Measurements from ENCODE around the gene RNU5D-1. TPM values are rescaled to one million over a fixed set of nuclear protein-coding genes. Genes with fewer than 3 reads are reported as not detected.

Gene RNU5D-1
- not detected in 2 replicates for total RNA-seq

GRCh38 chr1:44730741-44731512 lies at the start of gene RNU5D-1:
RNU5D-1 (minus strand) TSS chr1:44731170.

GRCh38 chr1:44775078-44775929 lies 44.3 kb upstream of the RNU5D-1 start, which contains the start of gene RPS8:
RPS8 (plus strand) TSS chr1:44775540; CDS start chr1:44775597, 57 bp downstream.

GRCh38 chr1:44739307-44740178 lies 8.6 kb upstream of the RNU5D-1 start, which contains the start of gene KIF2C:
KIF2C (plus strand) TSS chr1:44739837; CDS start chr1:44739933, 96 bp downstream.

Other genes starting within 250 kb of the RNU5D-1 start
- gene TMEM53, start 56.7 kb downstream of the RNU5D-1 start, total RNA-seq = 4.8 and 6.6 TPM in 2 replicates
- not detected in 2 replicates for gene ARMH1, start 56.5 kb downstream of the RNU5D-1 start, total RNA-seq
- gene KIF2C, start 8.7 kb upstream of the RNU5D-1 start, total RNA-seq = 40.8 and 41.4 TPM in 2 replicates
- 2,549 and 2,678 TPM in 2 replicates for gene RPS8, start 44.4 kb upstream of the RNU5D-1 start, total RNA-seq
- not detected in 2 replicates for gene BEST4, start 57.0 kb upstream of the RNU5D-1 start, total RNA-seq
- 45.6 and 50.8 TPM in 2 replicates for gene PLK3, start 69.2 kb upstream of the RNU5D-1 start, total RNA-seq
- gene DYNLT4, start 76.2 kb upstream of the RNU5D-1 start, total RNA-seq = not detected in 2 replicates
- 4.6 and 5.9 TPM in 2 replicates for gene BTBD19, start 77.4 kb upstream of the RNU5D-1 start, total RNA-seq
- 0.13 and 0.20 TPM in 2 replicates for gene PTCH2, start 112.1 kb upstream of the RNU5D-1 start, total RNA-seq